NCI-H1694 treated with DMSO at 0.1 percent for 48 hours (cell line): ENCODE data around the gene ZNRF2.
"Not testable (repeated sequence)": the region's sequence is repeated elsewhere in the genome, so short reads cannot be mapped to it uniquely, and the experiment has no call there.

ENCODE experiments used
- DNase-seq: peaks from one replicate; lab custom pipeline; 2025; lab: John Stamatoyannopoulos, UW

ZNRF2 gene

DNA sequence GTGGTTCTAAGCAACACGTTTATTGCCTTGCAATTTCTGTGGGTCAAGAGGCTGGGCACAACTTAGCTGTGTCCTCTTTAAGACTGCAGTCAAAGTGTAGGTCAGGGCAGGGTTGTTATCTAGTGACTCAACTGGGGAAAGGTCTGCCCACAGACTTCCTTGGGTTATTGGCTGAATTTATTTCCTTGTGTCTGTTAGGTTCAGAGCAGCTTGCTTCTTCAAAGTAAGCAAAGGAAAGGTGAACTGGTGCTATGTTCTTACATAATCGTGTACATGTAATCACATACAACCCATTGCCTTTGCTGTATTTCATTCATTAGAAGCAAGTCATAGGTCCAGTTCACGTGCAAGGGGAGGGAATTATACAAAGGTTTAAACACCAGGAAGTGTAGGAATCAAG lies 5.9 kb downstream of the ZNRF2 start:
- DNase-seq: not testable (repeated sequence)

DNA sequence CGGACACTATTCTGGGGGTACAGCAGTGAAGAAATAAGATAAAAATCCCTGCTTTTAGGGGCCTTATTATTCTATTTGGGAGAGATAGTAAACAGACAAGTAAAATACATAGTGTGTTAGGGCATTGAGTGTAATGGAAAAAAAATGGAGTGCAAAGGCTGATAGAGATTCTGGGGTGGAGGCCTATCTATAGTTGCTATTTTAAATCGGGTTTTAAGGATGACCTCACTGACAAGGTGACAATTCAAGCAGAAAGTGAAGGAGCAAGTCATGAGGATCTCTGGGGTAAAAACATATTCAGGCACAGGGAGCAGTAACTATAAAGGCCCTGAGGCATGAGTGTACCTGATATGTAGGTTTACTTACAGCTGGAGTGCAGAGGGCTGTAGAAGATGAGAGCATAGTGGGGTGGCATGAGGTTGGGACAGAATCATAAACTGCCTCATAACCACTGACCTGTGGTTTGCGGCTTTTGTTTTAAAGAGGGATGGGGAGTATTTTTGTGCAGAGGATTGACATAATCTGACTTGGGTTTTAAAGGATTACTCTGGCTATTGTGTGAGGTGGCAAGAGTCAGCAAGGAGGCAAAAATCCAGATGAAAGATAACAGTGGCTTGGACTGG lies 8.1 kb downstream of the ZNRF2 start:
- DNase-seq: not testable (repeated sequence)

DNA sequence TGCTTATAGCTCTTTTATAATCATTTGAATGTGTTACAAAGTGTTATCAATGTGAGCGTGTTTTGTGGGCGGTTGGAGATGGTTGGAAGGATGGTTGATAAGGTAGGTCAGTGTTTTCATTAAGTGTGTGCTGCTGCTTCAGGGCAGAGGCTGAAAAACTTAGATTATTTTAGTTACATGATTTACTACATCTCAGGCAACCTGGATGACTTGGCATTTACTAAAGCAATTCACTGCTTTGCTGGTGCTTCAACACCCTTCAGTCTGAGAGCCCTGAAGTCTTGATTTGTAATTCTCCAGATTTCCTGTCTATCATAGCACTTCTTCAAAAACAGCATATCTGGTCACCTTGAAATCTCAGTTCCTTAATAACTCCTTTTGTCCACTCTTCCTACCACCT lies 11.9 kb downstream of the ZNRF2 start:
- DNase-seq: not testable (repeated sequence)

- not testable (repeated sequence) for DNase-seq
Measured at GRCh38 chr7:30297499-30297898, 13.1 kb downstream of the ZNRF2 start.

- not testable (repeated sequence) for DNase-seq
Measured at GRCh38 chr7:30298409-30298808, 14.0 kb downstream of the ZNRF2 start.

DNA sequence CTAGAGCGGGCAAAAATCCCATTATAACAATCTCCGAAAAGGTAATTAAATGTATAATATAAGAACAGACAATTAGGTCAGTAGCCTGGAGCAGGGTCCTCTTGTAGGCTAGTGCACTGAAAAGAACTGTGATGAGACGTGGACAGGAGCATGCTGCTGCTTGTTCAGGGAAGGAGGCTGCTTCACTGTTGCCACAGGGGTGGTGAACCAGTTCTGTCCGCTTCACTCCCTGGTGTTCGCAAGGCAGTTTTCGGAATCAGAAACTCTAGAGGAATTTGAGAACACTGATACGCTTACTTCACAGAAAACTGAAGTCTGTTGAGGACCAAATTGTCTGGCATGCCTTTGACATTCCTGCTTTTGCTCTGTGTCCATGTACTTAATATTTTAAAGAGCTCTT lies 17.4 kb downstream of the ZNRF2 start:
- DNase-seq: no peak

- DNase-seq: no peak
Measured at GRCh38 chr7:30302656-30303311, 18.4 kb downstream of the ZNRF2 start.

GRCh38 chr7:30303312-30304039 lies 19.1 kb downstream of the ZNRF2 start:
- no peak for DNase-seq

DNA sequence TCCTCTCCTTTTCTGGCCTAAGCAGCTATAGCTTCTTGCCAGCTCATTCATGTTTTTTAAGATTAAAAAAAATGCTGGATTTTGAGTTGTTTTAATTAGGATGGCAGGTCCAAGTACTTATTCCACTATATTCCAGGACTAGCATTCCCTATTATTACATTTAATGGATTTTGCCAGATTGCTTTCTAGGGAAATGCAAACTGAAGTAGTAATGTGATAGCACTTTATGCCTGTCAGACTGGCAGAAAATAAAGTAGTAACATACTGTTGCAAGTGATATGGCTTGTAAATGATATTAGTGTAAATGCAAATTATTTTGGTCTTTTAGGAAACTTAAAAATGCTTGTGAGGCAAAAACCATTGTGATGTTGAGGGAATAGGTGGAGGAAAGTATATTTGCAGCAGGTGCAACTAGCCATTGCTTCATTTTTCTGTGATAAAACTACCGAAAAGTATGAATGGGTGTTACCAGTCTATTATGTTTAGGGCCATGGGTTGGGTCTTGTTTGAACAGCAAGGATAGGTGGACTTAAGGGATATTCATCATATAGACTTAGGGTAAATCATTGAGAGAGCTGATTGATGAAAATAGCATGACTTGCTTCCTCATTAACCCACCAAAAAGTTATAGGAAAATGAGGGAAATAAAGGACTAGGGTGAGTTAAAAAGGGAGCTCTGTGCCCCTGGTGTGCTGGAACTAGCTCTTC lies 19.9 kb downstream of the ZNRF2 start:
- no peak for DNase-seq

GRCh38 chr7:30306976-30307375 lies 22.6 kb downstream of the ZNRF2 start:
- DNase-seq: no peak

DNA sequence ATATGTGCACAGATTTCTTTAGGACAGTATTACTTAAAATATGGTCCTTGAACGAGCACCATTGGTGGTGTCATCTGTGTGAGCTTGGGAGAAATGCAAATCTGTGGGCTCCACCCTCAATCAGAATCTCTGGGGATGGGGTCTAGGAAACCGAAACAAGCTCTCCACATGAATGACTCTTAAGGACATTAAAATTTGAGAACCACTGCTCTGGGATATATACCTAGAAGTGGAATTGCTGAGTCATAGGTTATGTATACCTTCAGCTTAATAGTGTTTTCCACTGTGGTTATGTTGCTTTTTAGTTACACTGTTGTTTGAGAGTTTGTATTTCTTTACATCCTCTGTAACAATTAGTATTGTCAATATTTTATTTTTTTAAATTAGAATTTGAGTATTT lies 24.0 kb downstream of the ZNRF2 start:
- no peak for DNase-seq

GRCh38 chr7:30309302-30309701 lies 24.9 kb downstream of the ZNRF2 start:
- no peak for DNase-seq

DNA sequence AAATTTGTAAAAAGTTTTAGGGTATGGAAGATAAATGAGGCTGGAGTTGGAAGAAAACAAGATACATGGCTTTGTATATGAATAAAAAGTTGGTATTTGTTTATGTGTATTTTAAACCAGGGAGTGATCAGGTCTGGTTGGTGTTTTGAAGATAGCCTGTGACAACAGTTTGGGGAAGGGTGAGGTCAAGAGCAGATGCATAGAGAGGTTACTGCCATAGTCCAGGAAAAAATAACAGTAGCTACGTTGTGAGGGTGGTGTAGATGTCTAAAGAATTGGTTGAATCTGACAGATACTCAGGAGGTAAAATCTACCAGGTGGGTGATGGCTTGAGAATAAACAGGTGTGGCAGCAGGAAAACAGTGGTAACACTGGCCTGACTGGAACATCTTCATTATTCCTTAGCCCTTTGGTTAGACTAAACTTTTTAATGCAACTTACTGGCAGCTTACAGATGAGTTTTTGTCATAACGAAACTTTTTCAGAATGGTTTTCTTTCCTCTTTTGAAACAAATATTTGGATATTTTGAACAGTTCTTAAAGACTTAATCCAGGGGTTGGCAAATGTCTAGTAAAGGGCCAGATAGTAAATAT lies 25.5 kb downstream of the ZNRF2 start:
- DNase-seq: no peak

- no peak for DNase-seq
Measured at GRCh38 chr7:30310674-30311362, 26.4 kb downstream of the ZNRF2 start.

GRCh38 chr7:30312178-30312577 lies 27.8 kb downstream of the ZNRF2 start:
- no peak for DNase-seq

DNA sequence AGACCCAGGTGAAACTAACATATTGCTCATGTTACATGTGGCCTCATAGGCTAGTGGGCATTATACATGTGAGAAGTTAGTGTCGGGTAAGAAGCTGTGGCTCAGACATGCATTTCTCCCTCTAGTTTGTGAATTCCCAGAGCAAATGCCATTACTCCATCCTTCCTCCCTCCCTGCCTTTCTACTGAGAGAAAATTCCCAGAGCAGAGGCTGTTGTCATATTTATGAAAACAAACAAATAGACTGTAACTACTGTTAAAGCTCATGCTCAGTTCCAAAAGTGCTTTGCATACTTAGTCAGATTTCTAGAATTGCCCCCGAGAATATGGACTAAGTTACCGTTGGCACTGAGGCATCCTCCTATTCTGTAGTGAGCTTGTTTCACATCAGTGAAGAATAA lies 29.0 kb downstream of the ZNRF2 start:
- no peak for DNase-seq

DNA sequence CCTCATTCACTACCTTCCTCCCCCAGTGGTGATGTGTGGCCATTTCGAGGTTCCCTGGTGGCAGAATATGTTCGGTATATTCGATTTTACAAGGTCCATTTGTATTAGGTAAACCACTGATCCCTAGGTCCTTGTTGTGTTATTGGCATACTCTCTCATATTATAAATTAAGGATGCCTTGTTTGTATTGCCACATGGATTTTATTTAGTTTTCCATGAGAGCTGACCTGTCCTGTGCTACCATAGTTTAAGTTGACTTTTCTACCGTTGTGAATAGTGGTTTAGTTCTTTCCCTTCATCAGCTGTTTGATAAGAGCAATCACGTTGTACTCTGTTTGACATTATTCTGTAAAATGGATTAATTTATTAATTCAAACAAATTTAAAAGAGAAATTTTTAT lies 29.4 kb downstream of the ZNRF2 start:
- no peak for DNase-seq

- no peak for DNase-seq
Measured at GRCh38 chr7:30315589-30315988, 31.2 kb downstream of the ZNRF2 start.

GRCh38 chr7:30320392-30320791 lies 36.0 kb downstream of the ZNRF2 start:
- no peak for DNase-seq

- no peak for DNase-seq
Measured at GRCh38 chr7:30321089-30321881, 36.9 kb downstream of the ZNRF2 start.

DNA sequence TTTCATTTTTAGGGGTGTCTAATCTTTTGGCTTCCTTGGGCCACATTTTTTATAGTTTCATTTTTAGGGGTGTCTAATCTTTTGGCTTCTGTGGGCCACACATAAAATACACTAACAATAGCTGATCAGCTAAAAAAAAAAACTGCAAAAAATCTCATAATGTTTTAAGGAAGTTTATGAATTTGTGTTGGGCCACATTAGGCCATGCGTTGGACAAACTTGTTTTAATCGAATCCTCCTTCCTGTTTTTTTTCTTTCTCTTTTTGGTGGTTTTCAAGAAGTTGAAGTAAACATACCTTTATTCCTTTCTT lies 37.4 kb downstream of the ZNRF2 start:
- no peak for DNase-seq
